Measurements from ENCODE around the gene SRPK1.

The SRPK1 gene

DNA sequence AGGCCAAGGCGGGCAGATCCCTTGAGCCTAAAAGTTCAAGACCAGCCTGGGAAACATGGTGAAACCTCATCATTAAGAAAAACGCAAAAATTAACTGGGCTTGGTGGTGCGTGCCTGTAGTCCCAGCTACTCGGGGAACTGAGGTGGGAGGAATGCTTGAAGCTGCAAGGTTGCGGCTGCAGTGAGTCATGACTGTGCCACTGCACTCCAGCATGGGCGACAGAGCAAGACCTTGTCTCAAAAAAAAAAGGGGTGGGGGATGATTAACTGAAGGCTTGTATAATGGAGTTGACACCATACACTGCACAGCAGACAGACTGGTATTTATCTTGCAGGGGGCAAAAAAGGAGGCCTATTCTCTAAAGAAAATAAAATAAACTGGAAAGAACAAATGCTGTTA, 27.7 kb downstream of the SRPK1 start:
- Histone ChIP-seq H3K36me3 (ENCODE audit: control insufficient read depth in 5 of 5, insufficient read depth in 5 of 5, low read length in 5 of 5) (peaks cover 0 to 5% (median 3%) of the 10 kb centered on the region in 5 donors), H3K9me3 (ENCODE audit: control insufficient read depth in 5 of 5, low read length in 5 of 5) (no peaks in the 10 kb centered on the region), H3K9ac (ENCODE audit: low read length in 5 of 5) (no peak overlapping the region), H3K4me1 (ENCODE audit: control insufficient read depth in 5 of 5, insufficient read depth in 5 of 5, low read length in 5 of 5) (no peaks in the 10 kb centered on the region), H3K4me3 (ENCODE audit: low read depth in 1 of 5, low read length in 5 of 5) (no peak overlapping the region), H3K27ac (ENCODE audit: low read depth, low read length) (no peak overlapping the region), H3K27me3 (ENCODE audit: control insufficient read depth in 5 of 5, insufficient read depth in 4 of 5, low read length in 5 of 5) (no peaks in the 10 kb centered on the region)

DNA sequence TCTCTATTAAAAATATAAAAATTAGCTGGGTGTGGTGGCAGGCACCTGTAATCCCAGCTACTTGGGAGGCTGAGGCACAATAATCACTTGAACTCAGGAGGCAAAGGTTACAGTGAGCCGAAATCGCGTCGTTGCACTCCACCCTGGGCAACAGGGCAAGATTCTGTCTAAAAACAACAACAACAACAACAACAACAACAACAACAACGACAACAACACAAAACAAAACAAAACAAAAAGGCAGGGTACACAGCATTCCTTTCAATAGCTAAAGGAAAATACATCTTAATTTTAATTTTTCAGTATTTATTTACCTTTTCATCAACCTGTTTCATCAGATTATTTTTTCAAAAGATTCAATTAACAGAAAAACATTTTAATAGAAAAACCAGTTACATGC, 28.4 kb downstream of the SRPK1 start:
- H3K4me1 ChIP-seq (ENCODE audit: control insufficient read depth in 5 of 5, insufficient read depth in 5 of 5, low read length in 5 of 5): no peaks in the 10 kb centered on the region
- no peak overlapping the region for H3K27ac ChIP-seq (ENCODE audit: low read depth, low read length)
- H3K9ac ChIP-seq (ENCODE audit: low read length in 5 of 5): no peak overlapping the region
- H3K36me3 ChIP-seq (ENCODE audit: control insufficient read depth in 5 of 5, insufficient read depth in 5 of 5, low read length in 5 of 5): peaks cover 2 to 11% (median 6%) of the 10 kb centered on the region in 5 donors
- H3K27me3 ChIP-seq (ENCODE audit: control insufficient read depth in 5 of 5, insufficient read depth in 4 of 5, low read length in 5 of 5): no peaks in the 10 kb centered on the region
- no peak overlapping the region for H3K4me3 ChIP-seq (ENCODE audit: low read depth in 1 of 5, low read length in 5 of 5)
- no peaks in the 10 kb centered on the region for H3K9me3 ChIP-seq (ENCODE audit: control insufficient read depth in 5 of 5, low read length in 5 of 5)

DNA sequence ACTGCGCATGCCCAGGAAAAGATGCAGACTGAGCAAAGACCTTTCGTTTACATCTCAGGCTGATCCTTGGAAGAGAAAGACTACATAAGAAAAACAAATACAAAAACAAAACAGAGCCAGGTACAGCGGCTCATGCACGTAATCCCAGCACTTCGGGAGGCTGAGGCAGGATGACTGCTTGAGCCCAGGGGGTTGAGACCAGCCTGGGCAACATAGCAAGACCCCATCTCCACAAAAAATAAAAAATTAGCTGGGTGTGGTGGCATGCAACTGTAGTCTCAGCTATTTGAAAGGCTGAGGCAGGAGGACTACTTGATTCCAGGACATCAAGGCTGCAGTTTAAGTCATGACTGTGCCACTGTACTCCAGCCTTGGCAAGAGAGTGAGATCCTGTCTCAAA, 41.7 kb downstream of the SRPK1 start:
- Histone ChIP-seq H3K27me3 (ENCODE audit: control insufficient read depth in 5 of 5, insufficient read depth in 4 of 5, low read length in 5 of 5) (no peaks in the 10 kb centered on the region), H3K4me3 (ENCODE audit: low read depth in 1 of 5, low read length in 5 of 5) (no peak overlapping the region), H3K27ac (ENCODE audit: low read depth, low read length) (no peak overlapping the region), H3K9ac (ENCODE audit: low read length in 5 of 5) (no peak overlapping the region), H3K36me3 (ENCODE audit: control insufficient read depth in 5 of 5, insufficient read depth in 5 of 5, low read length in 5 of 5) (peaks cover 3 to 26% (median 7%) of the 10 kb centered on the region in 5 donors), H3K9me3 (ENCODE audit: control insufficient read depth in 5 of 5, low read length in 5 of 5) (peaks cover 2 to 16% (median 14%) of the 10 kb centered on the region in 5 donors), H3K4me1 (ENCODE audit: control insufficient read depth in 5 of 5, insufficient read depth in 5 of 5, low read length in 5 of 5) (no peaks in the 10 kb centered on the region)

DNA sequence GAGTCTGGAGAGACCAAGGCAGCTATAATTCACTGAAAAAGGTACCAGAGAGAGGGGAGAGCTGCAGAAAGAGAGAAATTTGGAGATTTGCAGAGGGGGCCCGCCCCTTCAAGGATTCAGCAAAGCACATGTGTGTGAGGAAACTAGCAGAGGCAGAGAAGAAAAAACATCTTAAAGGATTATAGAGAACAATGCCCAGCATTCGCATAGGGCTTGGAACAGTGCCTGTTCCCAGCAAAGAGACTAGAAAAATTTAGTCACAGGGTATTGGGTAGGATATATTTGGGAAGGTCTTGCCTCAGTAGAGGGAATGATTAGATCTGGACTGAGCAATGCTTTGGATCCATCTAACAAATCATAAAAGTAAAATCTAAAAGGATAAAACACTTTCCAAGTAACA, 44.0 kb downstream of the SRPK1 start:
- no peaks in the 10 kb centered on the region for H3K27me3 ChIP-seq (ENCODE audit: control insufficient read depth in 5 of 5, insufficient read depth in 4 of 5, low read length in 5 of 5)
- peaks cover 2 to 13% (median 10%) of the 10 kb centered on the region in 5 donors for H3K9me3 ChIP-seq (ENCODE audit: control insufficient read depth in 5 of 5, low read length in 5 of 5)
- H3K4me3 ChIP-seq (ENCODE audit: low read depth in 1 of 5, low read length in 5 of 5): no peak overlapping the region
- no peak overlapping the region for H3K9ac ChIP-seq (ENCODE audit: low read length in 5 of 5)
- H3K36me3 ChIP-seq (ENCODE audit: control insufficient read depth in 5 of 5, insufficient read depth in 5 of 5, low read length in 5 of 5): peaks cover 3 to 26% (median 9%) of the 10 kb centered on the region in 5 donors
- H3K4me1 ChIP-seq (ENCODE audit: control insufficient read depth in 5 of 5, insufficient read depth in 5 of 5, low read length in 5 of 5): no peaks in the 10 kb centered on the region
- no peak overlapping the region for H3K27ac ChIP-seq (ENCODE audit: low read depth, low read length)

DNA sequence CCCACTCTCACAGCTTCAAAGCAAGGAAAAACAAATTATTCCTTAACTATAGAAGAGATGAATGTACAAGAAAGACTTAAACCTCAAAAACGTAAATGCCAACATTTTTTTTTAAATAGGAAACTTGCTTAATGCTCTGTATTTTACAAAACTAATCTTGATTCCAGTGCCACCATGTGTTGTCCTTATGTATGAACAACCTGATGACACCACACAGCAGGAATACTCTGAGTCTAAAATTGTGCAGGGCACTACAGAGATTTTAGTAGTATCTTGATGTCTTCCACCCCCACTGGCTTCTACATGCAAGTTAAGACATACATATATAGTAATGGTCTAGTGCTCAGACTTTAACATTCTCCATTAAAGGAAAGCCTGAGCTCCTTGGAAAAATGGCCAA, 46.2 kb downstream of the SRPK1 start:
- Histone ChIP-seq H3K36me3 (ENCODE audit: control insufficient read depth in 5 of 5, insufficient read depth in 5 of 5, low read length in 5 of 5) (peaks cover 7 to 22% (median 10%) of the 10 kb centered on the region in 5 donors), H3K27me3 (ENCODE audit: control insufficient read depth in 5 of 5, insufficient read depth in 4 of 5, low read length in 5 of 5) (no peaks in the 10 kb centered on the region), H3K4me1 (ENCODE audit: control insufficient read depth in 5 of 5, insufficient read depth in 5 of 5, low read length in 5 of 5) (no peaks in the 10 kb centered on the region), H3K9ac (ENCODE audit: low read length in 5 of 5) (no peak overlapping the region), H3K27ac (ENCODE audit: low read depth, low read length) (no peak overlapping the region), H3K4me3 (ENCODE audit: low read depth in 1 of 5, low read length in 5 of 5) (no peak overlapping the region), H3K9me3 (ENCODE audit: control insufficient read depth in 5 of 5, low read length in 5 of 5) (no peaks in the 10 kb centered on the region)

DNA sequence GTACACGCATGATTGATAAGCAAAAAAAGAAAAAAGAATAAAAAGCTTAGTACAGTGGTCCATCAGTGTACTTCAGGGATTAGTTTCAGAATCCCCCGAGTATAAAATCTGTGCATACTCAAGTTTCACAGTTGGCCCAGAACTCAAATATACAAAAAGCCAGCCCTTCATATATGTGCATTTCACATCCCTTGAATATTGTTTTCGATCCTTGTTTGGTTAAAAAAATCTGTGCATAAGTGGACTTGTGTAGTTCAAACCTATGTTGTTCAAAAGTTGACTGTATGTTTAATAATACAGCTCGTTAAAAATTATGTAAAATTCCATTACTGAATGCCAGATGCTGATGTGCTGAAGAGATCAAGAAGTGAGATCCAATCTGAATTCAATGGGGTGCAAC, 61.5 kb downstream of the SRPK1 start:
- Histone ChIP-seq H3K4me3 (ENCODE audit: low read depth in 1 of 5, low read length in 5 of 5) (no peak overlapping the region), H3K9ac (ENCODE audit: low read length in 5 of 5) (no peak overlapping the region), H3K9me3 (ENCODE audit: control insufficient read depth in 5 of 5, low read length in 5 of 5) (no peaks in the 10 kb centered on the region), H3K27me3 (ENCODE audit: control insufficient read depth in 5 of 5, insufficient read depth in 4 of 5, low read length in 5 of 5) (no peaks in the 10 kb centered on the region), H3K27ac (ENCODE audit: low read depth, low read length) (no peak overlapping the region), H3K4me1 (ENCODE audit: control insufficient read depth in 5 of 5, insufficient read depth in 5 of 5, low read length in 5 of 5) (no peaks in the 10 kb centered on the region), H3K36me3 (ENCODE audit: control insufficient read depth in 5 of 5, insufficient read depth in 5 of 5, low read length in 5 of 5) (peaks cover 19 to 41% (median 26%) of the 10 kb centered on the region in 5 donors)

DNA sequence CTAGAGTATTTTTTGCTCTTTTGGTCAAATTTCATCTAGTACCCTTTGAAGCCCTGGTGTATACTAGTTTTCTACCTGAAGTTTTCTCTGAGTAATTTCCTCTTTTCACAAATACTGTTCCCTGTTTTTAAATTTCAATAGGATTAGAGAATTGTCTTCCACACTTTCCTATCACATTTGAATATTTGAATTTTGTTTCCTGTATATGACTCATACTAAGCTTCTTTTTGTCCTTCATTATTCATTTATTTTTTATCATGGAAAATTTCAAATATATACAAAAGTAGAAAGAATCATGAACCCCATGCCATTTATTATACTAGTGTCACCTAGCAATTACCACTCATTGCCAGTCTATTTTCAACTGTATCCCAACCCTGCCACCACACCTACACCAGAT, 63.0 kb downstream of the SRPK1 start:
- H3K27ac ChIP-seq (ENCODE audit: low read depth, low read length): no peak overlapping the region
- H3K4me3 ChIP-seq (ENCODE audit: low read depth in 1 of 5, low read length in 5 of 5): no peak overlapping the region
- H3K36me3 ChIP-seq (ENCODE audit: control insufficient read depth in 5 of 5, insufficient read depth in 5 of 5, low read length in 5 of 5): peaks cover 22 to 49% (median 31%) of the 10 kb centered on the region in 5 donors
- H3K9me3 ChIP-seq (ENCODE audit: control insufficient read depth in 5 of 5, low read length in 5 of 5): no peaks in the 10 kb centered on the region
- H3K9ac ChIP-seq (ENCODE audit: low read length in 5 of 5): no peak overlapping the region
- no peaks in the 10 kb centered on the region for H3K4me1 ChIP-seq (ENCODE audit: control insufficient read depth in 5 of 5, insufficient read depth in 5 of 5, low read length in 5 of 5)
- H3K27me3 ChIP-seq (ENCODE audit: control insufficient read depth in 5 of 5, insufficient read depth in 4 of 5, low read length in 5 of 5): no peaks in the 10 kb centered on the region

DNA sequence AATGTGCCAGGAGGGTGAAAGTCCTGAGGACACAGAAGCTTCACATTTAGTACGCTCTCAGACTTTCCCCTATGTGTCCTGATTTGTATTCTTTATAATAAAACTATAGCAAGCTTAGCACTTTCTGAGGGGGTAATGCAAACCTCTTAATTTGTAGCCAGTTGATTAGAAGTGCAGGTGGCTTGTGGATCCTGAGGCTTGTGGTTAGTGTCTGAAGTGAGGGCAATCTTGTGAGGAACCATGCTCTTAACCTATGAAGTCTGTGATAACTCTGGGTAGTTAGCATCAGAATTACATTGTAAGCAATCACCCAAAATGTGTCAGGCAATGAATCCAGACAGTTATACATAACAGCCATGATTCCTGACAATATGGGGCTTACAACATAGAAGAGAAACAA, 64.6 kb downstream of the SRPK1 start:
- peaks cover 27 to 48% (median 30%) of the 10 kb centered on the region in 5 donors for H3K36me3 ChIP-seq (ENCODE audit: control insufficient read depth in 5 of 5, insufficient read depth in 5 of 5, low read length in 5 of 5)
- no peaks in the 10 kb centered on the region for H3K9me3 ChIP-seq (ENCODE audit: control insufficient read depth in 5 of 5, low read length in 5 of 5)

DNA sequence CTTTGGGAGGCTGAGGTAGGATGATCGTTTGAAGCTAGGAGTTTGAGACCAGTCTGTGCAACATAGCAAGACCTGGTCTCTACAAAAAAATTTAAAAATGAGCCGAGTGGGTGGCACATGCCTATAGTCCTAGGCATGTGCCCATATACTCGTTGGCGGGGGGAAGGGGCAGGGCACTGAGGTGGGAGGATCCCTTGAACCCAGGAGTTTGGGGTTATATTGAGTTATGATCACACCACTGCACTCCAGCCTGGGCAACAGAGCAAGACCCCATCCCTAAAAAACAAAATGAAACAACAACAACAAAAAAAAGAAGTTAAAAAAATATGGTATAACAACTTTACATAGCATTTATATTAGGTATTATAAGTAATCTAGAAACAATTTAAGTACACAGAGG, 67.9 kb downstream of the SRPK1 start:
- H3K27ac ChIP-seq (ENCODE audit: low read depth, low read length): no peak overlapping the region

More for the DNA sequence above, 64.6 kb downstream of the SRPK1 start:
- Histone ChIP-seq H3K9ac (ENCODE audit: low read length in 5 of 5) (no peak overlapping the region), H3K4me3 (ENCODE audit: low read depth in 1 of 5, low read length in 5 of 5) (no peak overlapping the region), H3K4me1 (ENCODE audit: control insufficient read depth in 5 of 5, insufficient read depth in 5 of 5, low read length in 5 of 5) (no peaks in the 10 kb centered on the region), H3K27ac (ENCODE audit: low read depth, low read length) (no peak overlapping the region), H3K27me3 (ENCODE audit: control insufficient read depth in 5 of 5, insufficient read depth in 4 of 5, low read length in 5 of 5) (no peaks in the 10 kb centered on the region)

DNA sequence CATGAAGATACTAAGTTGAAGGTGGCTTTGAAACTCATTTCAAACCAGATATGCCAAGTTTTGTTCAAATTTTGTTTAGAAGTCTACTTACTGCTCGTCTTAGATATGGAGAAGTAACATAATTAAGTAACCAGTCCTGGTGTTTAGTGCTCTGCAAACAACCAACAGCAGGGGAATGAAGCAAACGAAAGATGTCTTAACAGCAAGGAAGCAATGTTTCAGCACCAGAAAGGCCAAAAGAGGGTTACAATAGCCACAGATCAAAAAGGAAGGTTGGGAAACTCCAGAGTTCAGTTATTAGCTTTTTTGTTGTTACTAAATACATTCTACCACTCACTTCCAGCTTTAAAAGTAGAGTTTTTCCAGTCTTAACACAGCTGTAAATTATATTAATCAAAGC, 70.7 kb downstream of the SRPK1 start:
- no peak overlapping the region for H3K9ac ChIP-seq (ENCODE audit: low read length in 5 of 5)
- H3K27me3 ChIP-seq (ENCODE audit: control insufficient read depth in 5 of 5, insufficient read depth in 4 of 5, low read length in 5 of 5): no peaks in the 10 kb centered on the region
- H3K4me3 ChIP-seq (ENCODE audit: low read depth in 1 of 5, low read length in 5 of 5): no peak overlapping the region
- no peak overlapping the region for H3K27ac ChIP-seq (ENCODE audit: low read depth, low read length)
- no peaks in the 10 kb centered on the region for H3K4me1 ChIP-seq (ENCODE audit: control insufficient read depth in 5 of 5, insufficient read depth in 5 of 5, low read length in 5 of 5)
- H3K9me3 ChIP-seq (ENCODE audit: control insufficient read depth in 5 of 5, low read length in 5 of 5): peaks cover 0 to 5% (median 2%) of the 10 kb centered on the region in 5 donors
- H3K36me3 ChIP-seq (ENCODE audit: control insufficient read depth in 5 of 5, insufficient read depth in 5 of 5, low read length in 5 of 5): peaks cover 2 to 17% (median 17%) of the 10 kb centered on the region in 5 donors

More for the DNA sequence above, 67.9 kb downstream of the SRPK1 start:
- Histone ChIP-seq H3K9me3 (ENCODE audit: control insufficient read depth in 5 of 5, low read length in 5 of 5) (peaks cover 0 to 5% (median 2%) of the 10 kb centered on the region in 5 donors), H3K9ac (ENCODE audit: low read length in 5 of 5) (no peak overlapping the region), H3K4me3 (ENCODE audit: low read depth in 1 of 5, low read length in 5 of 5) (no peak overlapping the region), H3K4me1 (ENCODE audit: control insufficient read depth in 5 of 5, insufficient read depth in 5 of 5, low read length in 5 of 5) (no peaks in the 10 kb centered on the region), H3K36me3 (ENCODE audit: control insufficient read depth in 5 of 5, insufficient read depth in 5 of 5, low read length in 5 of 5) (peaks cover 17 to 34% (median 27%) of the 10 kb centered on the region in 5 donors), H3K27me3 (ENCODE audit: control insufficient read depth in 5 of 5, insufficient read depth in 4 of 5, low read length in 5 of 5) (no peaks in the 10 kb centered on the region)

DNA sequence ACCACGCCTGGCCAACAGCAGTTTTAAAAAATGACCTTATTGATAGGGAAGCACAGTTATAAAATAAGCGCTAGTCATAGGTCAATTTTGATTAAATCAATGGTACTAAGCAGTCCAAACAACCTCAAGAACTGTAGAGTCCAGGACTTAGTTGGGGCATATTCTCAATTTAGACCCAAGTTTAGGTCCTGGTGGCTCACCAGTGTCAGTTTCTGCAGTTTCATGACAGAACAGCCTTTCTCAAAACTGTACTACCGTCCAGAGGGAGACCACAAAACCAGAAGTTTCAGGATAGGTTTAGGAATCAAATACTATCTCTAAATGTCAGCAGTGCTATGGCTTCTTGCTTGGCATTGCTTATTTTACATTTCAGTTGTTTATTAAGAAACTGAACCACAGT, 76.6 kb downstream of the SRPK1 start:
- Histone ChIP-seq H3K4me1 (ENCODE audit: control insufficient read depth in 5 of 5, insufficient read depth in 5 of 5, low read length in 5 of 5) (no peaks in the 10 kb centered on the region), H3K9me3 (ENCODE audit: control insufficient read depth in 5 of 5, low read length in 5 of 5) (peaks cover 0 to 5% (median 2%) of the 10 kb centered on the region in 5 donors), H3K9ac (ENCODE audit: low read length in 5 of 5) (no peak overlapping the region), H3K4me3 (ENCODE audit: low read depth in 1 of 5, low read length in 5 of 5) (no peak overlapping the region), H3K36me3 (ENCODE audit: control insufficient read depth in 5 of 5, insufficient read depth in 5 of 5, low read length in 5 of 5) (peaks cover 0 to 18% (median 7%) of the 10 kb centered on the region in 5 donors), H3K27me3 (ENCODE audit: control insufficient read depth in 5 of 5, insufficient read depth in 4 of 5, low read length in 5 of 5) (no peaks in the 10 kb centered on the region), H3K27ac (ENCODE audit: low read depth, low read length) (no peak overlapping the region)

All from subcutaneous abdominal adipose tissue (tissue), 5 donors.